GM12865 (cell line): Measurements from ENCODE around the gene STK11.

Experiments
- DNase-seq: peaks from one replicate; pipeline ENCODE4 v3.0.0; 2010; ENCODE audit warnings: low read depth
- H3K4me3 ChIP-seq: 2 replicates; pipeline ENCODE4 v1.5.1; 2011; ENCODE audit warnings: mild to moderate bottlenecking, low read depth, low read length, control low read depth
- TF ChIP-seq, protein P1 (sequence below): IDR thresholded peaks from 2 replicates; pipeline ENCODE4 v1.5.1; 2011; ENCODE audit warnings: low read length, control low read depth, low read depth, inconsistent platforms; ENCODE audit not compliant: insufficient read depth; ENCODE audit errors: missing control alignments

Gene STK11

DNA sequence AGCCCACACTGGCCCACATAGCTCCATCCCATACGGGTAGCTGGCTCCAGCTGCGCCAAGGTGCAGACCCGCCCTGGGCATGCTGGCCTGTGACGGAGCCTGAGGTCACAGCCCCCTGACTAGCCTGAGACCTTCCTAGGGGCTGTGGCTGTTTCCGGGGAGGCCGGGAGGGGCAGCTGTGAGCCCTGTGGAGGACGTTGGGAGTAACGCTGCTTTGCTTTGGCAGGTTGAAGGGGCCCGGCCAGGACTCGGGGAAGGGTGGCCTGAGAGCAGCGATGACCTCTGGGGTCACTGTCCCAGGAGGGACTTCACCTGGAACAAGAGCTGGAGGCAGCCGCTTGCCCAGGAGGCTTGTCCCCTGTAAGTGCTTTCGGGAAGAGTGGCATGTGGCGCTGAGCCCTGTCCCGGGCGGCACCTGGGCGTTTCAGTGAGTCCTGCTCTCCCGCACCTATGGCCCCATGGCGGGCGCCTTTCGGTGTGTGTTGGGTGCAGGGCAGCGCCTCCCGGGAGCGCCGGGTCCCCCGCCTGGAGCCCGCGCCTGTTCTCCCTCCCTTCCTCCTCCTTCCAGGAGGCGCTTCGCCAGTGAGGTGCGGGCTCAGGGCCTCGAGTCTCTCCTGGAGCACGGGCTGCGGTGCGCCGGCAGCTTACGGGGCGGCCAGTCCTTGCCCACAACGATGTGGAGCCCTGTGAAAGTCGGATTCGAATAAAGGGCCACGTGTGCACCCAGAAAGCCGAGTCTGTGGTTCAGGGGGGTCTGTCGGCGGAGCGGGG lies 68.7 kb downstream of the STK11 start:
- TF ChIP-seq, protein P1, sequence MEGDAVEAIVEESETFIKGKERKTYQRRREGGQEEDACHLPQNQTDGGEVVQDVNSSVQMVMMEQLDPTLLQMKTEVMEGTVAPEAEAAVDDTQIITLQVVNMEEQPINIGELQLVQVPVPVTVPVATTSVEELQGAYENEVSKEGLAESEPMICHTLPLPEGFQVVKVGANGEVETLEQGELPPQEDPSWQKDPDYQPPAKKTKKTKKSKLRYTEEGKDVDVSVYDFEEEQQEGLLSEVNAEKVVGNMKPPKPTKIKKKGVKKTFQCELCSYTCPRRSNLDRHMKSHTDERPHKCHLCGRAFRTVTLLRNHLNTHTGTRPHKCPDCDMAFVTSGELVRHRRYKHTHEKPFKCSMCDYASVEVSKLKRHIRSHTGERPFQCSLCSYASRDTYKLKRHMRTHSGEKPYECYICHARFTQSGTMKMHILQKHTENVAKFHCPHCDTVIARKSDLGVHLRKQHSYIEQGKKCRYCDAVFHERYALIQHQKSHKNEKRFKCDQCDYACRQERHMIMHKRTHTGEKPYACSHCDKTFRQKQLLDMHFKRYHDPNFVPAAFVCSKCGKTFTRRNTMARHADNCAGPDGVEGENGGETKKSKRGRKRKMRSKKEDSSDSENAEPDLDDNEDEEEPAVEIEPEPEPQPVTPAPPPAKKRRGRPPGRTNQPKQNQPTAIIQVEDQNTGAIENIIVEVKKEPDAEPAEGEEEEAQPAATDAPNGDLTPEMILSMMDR: no peak
- H3K4me3 ChIP-seq: peak overlapping the region; percentile 67
- DNase-seq: no peak

DNA sequence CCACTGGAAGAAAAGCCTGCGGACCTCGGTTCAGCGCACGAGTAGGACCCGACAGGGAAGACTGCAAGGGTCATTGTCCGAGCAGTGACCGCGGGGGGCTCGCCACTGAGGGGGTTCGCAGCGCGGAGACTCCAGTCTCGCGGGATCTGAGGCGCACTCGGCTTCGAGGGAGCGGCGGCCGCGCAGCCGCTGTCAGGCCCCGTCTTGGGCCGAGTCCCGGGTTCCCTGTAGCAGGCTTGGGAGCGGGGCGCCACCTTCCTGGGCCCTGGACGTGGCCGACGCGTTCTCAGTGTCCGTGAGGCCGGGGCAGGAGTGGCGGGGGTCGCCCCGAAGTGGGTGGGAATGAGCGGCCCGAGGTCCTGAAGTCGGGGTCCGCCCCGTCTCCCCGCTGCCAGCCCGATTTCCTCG lies 69.3 kb downstream of the STK11 start:
- TF ChIP-seq, protein P1: no peak
- DNase-seq: no peak
- H3K4me3 ChIP-seq: peak overlapping the region; percentile 67

DNA sequence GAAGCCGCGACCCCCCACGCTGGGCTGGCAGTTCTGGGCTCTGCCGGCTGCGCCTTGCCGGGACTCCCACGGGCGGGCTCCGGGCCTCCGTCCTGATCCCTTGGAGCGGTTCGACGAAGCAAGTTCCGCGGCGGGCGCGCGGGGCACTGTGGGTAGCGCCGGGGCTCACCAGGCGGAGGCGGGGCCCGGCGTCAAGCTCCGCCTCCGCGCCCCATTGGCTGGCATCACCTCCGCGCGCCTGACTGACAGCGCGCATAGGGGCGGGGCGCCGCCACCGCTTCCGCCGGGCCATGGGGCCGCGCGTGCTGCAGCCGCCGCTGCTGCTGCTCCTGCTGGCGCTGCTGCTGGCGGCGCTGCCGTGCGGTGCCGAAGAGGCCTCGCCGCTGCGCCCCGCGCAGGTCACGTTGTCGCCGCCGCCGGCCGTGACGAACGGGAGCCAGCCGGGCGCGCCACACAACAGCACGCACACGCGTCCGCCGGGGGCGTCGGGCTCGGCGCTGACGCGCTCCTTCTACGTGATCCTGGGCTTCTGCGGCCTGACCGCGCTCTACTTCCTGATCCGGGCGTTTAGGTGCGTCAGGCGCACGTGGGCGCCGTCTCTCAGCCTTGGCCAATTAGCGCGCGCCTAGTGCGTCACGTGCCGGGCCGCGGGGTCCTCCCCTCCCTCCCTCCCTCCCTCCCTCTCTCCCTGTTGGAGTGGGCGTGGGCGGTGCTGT lies 69.8 kb downstream of the STK11 start, which contains the start of gene FAM174C:
Gene FAM174C (plus strand): TSS at position 271 of the 716 bp plus-strand sequence. CDS start 20 bp downstream, at position 291.
- H3K4me3 ChIP-seq: peak within 1 kb of the TSS; percentile 95
- TF ChIP-seq, protein P1: no peak
- peak; percentile 99 for DNase-seq

DNA sequence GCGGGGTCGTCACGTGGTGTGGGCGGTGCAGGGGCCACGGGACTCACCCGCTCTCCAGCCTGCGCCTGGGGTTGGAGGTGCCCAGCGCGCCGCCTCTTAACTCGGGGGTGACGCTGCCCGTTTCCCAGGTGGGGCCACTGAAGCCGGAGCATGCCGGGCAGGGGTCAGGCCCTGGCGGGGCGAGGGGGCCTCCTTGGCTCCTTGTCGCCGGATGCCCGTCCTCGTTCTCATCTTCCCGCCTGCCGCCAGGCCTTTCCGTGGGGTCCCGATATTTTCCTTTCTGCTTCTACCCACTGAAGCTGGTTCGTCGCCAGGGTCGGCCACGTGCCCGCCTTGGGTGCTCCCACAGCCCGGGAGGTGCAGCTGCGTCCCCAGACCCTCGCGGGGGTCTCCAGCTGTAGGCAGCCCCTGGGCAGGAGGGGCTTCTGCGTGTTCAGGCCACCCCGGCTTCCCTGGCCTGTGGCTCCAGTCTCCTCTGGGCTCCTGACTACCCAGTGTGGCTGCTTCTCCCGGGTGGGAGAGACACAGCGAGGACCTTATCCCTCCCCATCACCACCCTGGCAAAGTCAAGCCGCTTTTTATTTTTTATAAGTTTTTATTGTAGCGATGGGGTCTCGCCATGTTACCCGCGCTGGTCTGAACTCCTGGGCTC lies 70.5 kb downstream of the STK11 start:
- DNase-seq: peak; percentile 37
- TF ChIP-seq, protein P1: no peak
- peak overlapping the region; percentile 95 for H3K4me3 ChIP-seq

DNA sequence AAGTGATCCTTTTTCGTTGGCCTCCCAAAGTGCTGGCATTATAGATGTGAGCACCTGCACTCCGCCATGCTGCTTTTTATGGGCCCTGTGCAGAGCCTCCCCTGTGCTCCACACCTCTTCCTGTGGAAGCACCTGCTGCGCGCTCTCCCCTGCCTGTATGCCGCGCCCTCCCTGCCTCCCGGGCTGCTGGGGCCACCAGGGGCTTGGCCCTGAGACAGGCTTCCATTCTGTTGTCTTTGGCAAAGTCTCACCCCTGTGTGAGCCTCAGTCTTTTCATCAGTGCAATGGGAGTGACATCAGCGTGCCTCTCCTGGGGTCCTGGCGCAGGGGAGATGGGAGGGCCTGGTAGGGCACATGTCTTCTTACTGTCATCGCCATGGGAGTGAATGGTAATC lies 71.0 kb downstream of the STK11 start:
- H3K4me3 ChIP-seq: peak overlapping the region; percentile 95
- TF ChIP-seq, protein P1: no peak
- DNase-seq: peak; percentile 62

DNA sequence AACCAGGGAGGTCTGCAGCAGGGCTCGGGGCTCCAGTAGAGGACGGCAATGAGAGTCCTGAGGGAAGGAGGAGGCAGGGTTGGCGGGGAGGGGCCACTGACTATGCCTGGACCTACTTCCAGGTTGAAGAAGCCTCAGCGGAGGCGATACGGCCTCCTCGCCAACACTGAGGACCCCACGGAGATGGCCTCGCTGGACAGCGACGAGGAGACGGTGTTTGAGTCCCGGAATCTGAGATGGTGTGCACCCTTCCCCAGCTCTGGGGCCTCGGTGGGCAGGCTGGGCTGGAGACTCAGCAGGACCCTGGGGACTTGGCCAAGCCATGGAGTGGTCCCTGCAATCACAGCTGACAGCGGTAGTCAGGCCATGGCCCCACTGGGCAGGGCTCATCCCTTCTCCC lies 71.5 kb downstream of the STK11 start:
- peak overlapping the region; percentile 95 for H3K4me3 ChIP-seq
- no peak for DNase-seq
- TF ChIP-seq, protein P1: no peak
